ENCODE measurements around the gene PIGK.

Gene PIGK

DNA sequence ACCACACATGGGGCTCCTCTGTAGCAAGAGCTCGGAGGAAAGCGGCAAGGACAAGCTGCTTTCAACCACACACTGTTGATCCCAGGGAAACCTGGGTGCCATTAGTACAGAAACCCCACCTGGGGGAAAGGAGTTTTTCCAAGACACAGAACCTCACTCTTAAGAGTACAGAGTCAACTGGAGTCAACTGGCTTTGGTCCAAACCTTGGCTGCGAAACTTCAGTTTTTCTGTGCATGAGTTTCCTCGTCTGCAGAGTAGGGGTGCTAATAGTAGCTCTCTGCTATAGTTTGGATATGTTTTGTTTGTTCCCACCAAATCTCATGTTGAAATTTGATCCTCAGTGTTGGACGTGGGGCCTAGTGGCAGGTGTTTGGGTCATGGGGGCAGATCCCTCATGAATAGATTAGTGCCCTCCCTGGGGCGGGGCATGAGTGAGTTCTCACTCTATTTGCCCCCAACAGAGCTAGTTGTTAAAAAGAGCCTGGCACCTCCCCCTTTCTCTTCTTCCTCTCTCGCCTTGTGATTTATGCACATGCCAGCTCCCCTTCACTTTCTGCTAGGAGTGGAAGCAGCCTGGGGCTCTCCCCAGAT, 161.1 kb downstream of the PIGK start:
- no peak for TF ChIP-seq CTCF (IDR thresholded peaks at IDR 0.05)
- Mint-ChIP-seq H3K27me3 (ENCODE audit: low read depth, poor library complexity) (peaks cover 6% of the 10 kb centered on the region), H3K4me1 (peaks cover 10% of the 10 kb centered on the region), H3K4me3 (no peak overlapping the region), H3K27ac (no peak overlapping the region), H3K9me3 (no peaks in the 10 kb centered on the region), H3K36me3 (ENCODE audit: low read depth) (peaks cover 10% of the 10 kb centered on the region)
- DNase-seq: no peak

DNA sequence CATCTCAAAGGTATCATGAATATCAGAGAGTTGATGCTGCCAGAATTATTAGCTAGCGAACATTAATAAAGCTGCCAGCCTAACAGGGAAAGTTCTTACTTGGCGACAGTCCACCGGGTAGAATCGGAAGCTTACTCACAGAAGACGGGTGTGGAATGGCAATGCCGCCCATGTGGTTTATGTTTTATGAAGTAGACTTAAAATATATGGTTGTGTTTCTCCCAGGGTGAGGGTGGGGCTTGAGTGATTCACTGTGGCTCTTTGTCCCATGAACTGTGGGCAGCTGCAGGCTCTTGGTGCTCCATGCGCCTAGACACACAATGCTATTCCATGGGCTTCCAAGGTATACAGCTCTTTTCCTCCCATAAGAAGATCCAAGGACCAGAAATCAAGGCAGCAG, 162.7 kb downstream of the PIGK start:
- H3K27ac Mint-ChIP-seq: no peak overlapping the region
- H3K27me3 Mint-ChIP-seq (ENCODE audit: low read depth, poor library complexity): peaks cover 6% of the 10 kb centered on the region
- peaks cover 10% of the 10 kb centered on the region for H3K36me3 Mint-ChIP-seq (ENCODE audit: low read depth)
- DNase-seq: no peak
- H3K4me3 Mint-ChIP-seq: no peak overlapping the region
- TF ChIP-seq CTCF (IDR thresholded peaks at IDR 0.05): no peak
- H3K4me1 Mint-ChIP-seq: peaks cover 10% of the 10 kb centered on the region
- no peaks in the 10 kb centered on the region for H3K9me3 Mint-ChIP-seq

- Mint-ChIP-seq H3K9me3 (no peaks in the 10 kb centered on the region), H3K27ac (no peak overlapping the region), H3K36me3 (ENCODE audit: low read depth) (peaks cover 10% of the 10 kb centered on the region), H3K27me3 (ENCODE audit: low read depth, poor library complexity) (peaks cover 2% of the 10 kb centered on the region), H3K4me3 (no peak overlapping the region), H3K4me1 (no peaks in the 10 kb centered on the region)
- TF ChIP-seq CTCF (IDR thresholded peaks at IDR 0.05): no peak
- DNase-seq: no peak
Observed at GRCh38 chr1:77051425-77051824, 167.8 kb downstream of the PIGK start.

GRCh38 chr1:77048615-77049005, 170.6 kb downstream of the PIGK start:
- no peak overlapping the region for H3K27ac Mint-ChIP-seq
- no peaks in the 10 kb centered on the region for H3K36me3 Mint-ChIP-seq (ENCODE audit: low read depth)
- no peaks in the 10 kb centered on the region for H3K4me1 Mint-ChIP-seq
- H3K27me3 Mint-ChIP-seq (ENCODE audit: low read depth, poor library complexity): peaks cover 2% of the 10 kb centered on the region
- no peak for TF ChIP-seq CTCF (IDR thresholded peaks at IDR 0.05)
- no peak overlapping the region for H3K4me3 Mint-ChIP-seq
- no peak for DNase-seq
- no peaks in the 10 kb centered on the region for H3K9me3 Mint-ChIP-seq

GRCh38 chr1:77047978-77048614, 171.1 kb downstream of the PIGK start:
- H3K27me3 Mint-ChIP-seq (ENCODE audit: low read depth, poor library complexity): peaks cover 2% of the 10 kb centered on the region
- H3K4me1 Mint-ChIP-seq: no peaks in the 10 kb centered on the region
- H3K9me3 Mint-ChIP-seq: no peaks in the 10 kb centered on the region
- H3K4me3 Mint-ChIP-seq: no peak overlapping the region
- no peak for DNase-seq
- TF ChIP-seq CTCF (IDR thresholded peaks at IDR 0.05): no peak
- H3K36me3 Mint-ChIP-seq (ENCODE audit: low read depth): no peaks in the 10 kb centered on the region
- H3K27ac Mint-ChIP-seq: peak overlapping the region; percentile 4

DNA sequence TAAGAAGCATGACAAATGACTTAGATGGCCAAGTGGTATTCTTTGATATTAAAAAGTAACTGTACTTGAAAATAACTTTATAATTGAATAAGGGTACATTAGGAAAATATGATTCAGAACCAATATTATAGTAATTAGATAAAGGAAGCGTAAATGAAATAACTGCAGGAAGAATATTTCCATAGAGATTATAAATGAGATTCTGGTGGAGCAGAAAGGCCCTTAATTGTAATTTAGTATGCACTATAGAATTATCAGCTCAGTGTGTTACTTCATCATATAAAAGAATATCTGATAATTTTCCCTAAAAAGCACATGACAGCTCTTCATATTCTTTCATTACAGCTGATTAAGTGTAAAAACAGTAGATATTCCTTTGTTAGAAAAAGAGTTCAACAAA, 171.7 kb downstream of the PIGK start:
- Mint-ChIP-seq H3K4me1 (no peaks in the 10 kb centered on the region), H3K27ac (no peak overlapping the region)

More for the DNA sequence above, 171.7 kb downstream of the PIGK start:
- H3K36me3 Mint-ChIP-seq (ENCODE audit: low read depth): no peaks in the 10 kb centered on the region
- no peak for TF ChIP-seq CTCF (IDR thresholded peaks at IDR 0.05)
- no peak for DNase-seq
- no peak overlapping the region for H3K4me3 Mint-ChIP-seq
- no peaks in the 10 kb centered on the region for H3K9me3 Mint-ChIP-seq
- H3K27me3 Mint-ChIP-seq (ENCODE audit: low read depth, poor library complexity): peaks cover 2% of the 10 kb centered on the region

Measured in nephron progenitor cell (in vitro differentiated cells).